ENCODE results near the gene CLECL1.
"Not testable (repeated sequence)": the region's sequence is repeated elsewhere in the genome, so short reads cannot be mapped to it uniquely, and the experiment has no call there.

Gene CLECL1

DNA sequence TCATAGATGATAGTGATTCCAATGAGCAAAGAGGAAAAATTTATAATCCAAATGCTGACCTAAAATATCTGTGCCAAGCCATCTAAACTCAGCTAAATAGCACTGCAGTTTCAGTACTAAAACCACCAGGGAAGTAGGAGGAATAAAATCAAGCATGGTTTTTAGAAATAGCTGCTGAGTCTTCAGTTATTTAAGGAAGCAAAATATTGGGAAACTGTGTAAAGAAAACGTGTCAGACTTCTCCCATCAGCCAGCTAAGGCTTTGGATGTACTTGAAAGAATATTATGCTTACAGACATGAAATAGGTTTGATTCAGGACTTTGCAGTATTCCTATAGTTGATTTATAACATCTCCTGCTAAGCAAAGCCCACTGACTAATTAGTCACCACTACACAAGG, 38.7 kb downstream of the CLECL1 start:
- DNase-seq (ENCODE audit: low read depth) = no peak

DNA sequence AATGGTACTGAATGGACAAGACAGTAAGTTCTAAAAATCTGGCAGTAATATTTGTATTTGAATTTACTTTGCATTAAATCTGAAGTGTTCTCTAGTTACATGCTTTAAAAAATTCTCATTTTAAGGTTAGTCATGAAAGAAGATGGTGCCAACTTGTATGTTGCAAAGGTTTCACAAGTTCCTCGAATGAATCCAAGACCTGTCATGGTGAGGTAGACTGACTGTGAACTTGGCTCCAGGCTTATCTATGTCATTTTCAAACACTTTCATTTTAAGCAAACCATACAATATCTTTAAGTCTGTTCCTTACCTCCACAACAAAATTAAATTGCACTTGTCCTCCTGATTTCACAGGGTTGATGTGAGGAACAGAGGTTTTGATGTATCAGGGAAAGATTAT, 40.0 kb downstream of the CLECL1 start:
- no peak for DNase-seq (ENCODE audit: low read depth)

DNA sequence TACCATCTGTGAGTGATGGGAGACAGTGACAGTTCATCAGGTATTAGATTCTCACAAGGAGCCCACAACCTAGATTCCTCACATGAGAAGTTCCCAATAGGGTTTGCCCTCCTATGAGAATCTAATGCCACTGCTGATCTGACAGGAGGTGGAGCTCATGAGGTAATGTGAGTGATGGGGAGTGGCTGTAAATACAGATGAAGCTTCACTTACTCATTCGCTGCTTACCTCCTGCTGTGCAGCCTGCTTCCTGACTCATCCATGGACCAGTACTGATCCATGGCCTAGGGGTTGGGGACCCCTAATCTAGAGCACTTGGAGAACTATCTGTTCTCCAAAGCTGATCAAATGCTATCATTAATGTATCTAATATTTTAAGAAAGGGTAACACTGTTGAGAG, 45.7 kb downstream of the CLECL1 start:
- DNase-seq (ENCODE audit: low read depth) = peak; percentile 23

DNA sequence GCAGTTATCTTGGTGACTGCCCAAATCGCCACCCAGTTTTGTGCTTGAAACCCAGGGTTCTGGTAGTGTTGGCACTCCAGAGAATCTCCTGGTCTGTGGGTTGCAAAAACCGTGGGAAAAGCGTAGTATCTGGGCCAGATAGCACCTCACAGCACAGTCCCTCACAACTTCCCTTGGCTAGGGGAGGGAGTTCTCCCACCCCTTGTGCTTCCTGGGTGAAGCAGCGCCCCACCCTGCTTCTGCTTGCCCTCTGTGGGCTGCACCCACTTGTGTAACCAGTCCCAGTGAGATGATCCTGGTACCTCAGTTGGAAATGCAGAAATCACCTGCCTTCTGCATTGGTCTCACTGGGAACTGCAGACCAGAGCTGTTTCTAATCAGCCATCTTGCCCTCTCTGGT, 47.0 kb downstream of the CLECL1 start:
- no peak for DNase-seq (ENCODE audit: low read depth)

DNA sequence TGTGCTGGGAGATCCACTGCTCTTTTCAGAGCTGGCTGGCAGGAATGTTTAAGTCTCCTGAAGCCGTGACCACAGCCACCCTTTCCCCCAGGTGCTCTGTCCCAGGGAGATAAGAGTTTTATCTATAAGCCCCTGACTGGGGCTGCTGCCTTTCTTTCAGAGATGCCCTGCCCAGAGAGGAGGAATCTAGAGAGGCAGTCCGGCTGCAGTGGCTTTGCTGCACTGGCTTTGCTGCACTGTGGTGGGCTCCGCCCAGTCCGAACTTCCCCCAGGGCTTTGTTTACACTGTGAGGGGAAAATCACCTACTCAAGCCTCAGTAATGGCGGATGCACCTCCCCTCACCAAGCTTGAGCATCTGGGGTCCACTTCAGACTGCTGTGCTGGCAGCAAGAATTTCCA, 47.5 kb downstream of the CLECL1 start:
- DNase-seq (ENCODE audit: low read depth) = not testable (repeated sequence)

DNA sequence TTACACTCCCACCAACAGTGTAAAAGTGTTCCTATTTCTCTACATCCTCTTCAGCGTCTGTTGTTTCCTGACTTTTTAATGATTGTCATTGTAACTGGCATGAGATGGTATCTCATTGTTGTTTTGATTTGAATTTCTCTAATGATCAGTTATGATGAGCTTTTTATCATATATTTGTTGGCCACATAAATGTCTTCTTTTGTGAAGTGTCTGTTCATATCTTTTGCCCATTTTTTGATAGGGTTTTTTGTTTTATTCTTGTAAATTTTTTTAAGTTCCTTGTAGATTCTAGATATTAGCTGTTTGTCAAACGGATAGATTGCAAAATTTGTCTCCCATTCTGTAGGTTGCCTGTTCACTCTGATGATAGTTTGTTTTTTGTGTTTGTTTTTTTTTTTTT, 49.9 kb downstream of the CLECL1 start:
- not testable (repeated sequence) for DNase-seq (ENCODE audit: low read depth)

DNA sequence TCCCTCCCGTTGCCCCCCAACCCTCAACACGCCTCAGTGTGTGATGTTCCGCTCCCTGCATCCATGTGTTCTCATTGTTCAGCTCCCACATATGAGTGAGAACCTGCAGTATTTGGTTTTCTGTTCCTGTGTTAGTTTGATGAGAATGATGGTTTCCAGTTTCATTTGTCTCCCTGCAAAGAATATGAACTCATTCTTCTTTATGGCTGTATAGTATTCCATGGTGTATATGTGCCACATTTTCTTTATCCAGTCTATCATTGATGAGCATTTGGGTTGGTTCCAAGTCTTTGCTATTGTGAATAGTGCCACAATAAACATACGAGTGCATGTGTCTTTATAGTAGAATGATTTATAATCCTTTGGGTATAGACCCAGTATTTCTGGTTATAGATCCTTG, 50.4 kb downstream of the CLECL1 start:
- DNase-seq (ENCODE audit: low read depth) = not testable (repeated sequence)

DNA sequence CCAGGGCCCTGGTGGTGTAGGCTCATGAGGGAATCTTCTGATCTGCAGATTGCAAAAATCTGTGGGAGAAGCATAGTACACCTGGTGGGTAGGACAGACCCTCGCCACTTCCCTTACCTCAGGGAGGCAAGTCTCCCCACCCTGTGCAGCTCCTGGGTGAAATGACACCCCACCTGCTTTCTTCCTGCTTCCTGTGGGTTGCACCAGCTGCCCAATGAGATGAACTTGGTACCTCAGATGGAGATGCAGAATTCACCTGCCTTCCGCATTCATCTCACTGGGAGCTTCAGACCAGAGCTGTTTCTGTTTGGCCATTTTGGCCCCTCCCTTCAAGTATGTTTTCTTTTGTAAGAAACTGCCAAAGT, 58.7 kb downstream of the CLECL1 start:
- DNase-seq (ENCODE audit: low read depth) = no peak

DNA sequence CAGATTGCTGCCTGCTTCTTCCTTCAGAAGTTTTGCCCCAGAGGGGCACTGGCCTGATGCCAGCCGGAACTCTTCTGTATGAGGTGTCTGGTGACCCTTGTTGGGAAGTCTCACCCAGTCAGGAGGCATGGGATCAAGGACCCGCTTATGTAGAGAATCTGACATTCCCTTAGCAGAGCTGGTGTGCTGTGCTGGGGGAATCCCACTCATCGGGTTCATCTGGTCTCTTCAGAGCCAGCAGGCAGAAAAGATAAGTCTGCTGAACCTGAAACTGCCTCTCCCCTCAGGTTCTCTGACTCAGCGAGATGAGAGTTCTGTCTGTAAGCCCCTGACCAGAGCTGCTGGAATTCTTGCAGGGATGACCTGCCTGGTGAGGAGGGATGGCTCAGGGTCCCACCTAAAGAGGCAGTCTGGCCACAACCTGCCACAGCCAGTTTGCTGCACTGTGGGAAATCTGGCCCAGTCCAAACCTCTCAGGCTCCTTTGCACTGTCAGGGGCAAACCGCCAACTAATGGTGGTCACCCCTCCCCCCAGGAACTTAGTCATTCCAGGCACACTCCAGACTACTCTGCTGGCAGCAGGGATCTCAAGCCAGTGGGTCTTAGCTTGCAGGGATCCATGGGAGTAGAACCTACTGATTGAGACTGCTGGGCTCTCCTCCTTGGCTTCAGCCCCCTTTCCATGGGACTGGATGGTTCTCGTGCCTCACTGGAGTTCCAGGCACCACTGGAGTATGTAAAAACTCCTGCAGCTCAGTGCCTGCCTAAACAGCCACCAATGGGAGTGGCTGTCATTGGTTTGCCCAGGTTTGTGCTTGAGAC, 59.3 kb downstream of the CLECL1 start:
- DNase-seq (ENCODE audit: low read depth) = peak; percentile 78

Measured in stromal cell of bone marrow (primary cell).